ENCODE measurements around the gene AMBP.

Gene AMBP

GRCh38 chr9:114119242-114120191 is 41.4 kb upstream of the AMBP start:
- no peaks in the 10 kb centered on the region for H3K4me1 Mint-ChIP-seq (ENCODE audit: low read depth in 2 of 2)
- H3K27ac Mint-ChIP-seq, result no peak overlapping the region
- ATAC-seq (replicated peaks), result no peak
- no peak overlapping the region for H3K4me3 Mint-ChIP-seq
- DNase-seq, result no peak
- no peaks in the 10 kb centered on the region for H3K9me3 Mint-ChIP-seq
- no peaks in the 10 kb centered on the region for H3K36me3 Mint-ChIP-seq (ENCODE audit: insufficient read depth)
- H3K27me3 Mint-ChIP-seq, result peaks cover 25 to 39% of the 10 kb centered on the region in 2 donors

GRCh38 chr9:114117996-114118830 is 40.1 kb upstream of the AMBP start:
- Mint-ChIP-seq H3K4me3 (no peak overlapping the region), H3K27me3 (peaks cover 35 to 46% of the 10 kb centered on the region in 2 donors), H3K36me3 (ENCODE audit: insufficient read depth) (no peaks in the 10 kb centered on the region), H3K4me1 (ENCODE audit: low read depth in 2 of 2) (no peaks in the 10 kb centered on the region), H3K27ac (no peak overlapping the region), H3K9me3 (no peaks in the 10 kb centered on the region)
- DNase-seq, result no peak
- ATAC-seq (replicated peaks), result no peak

GRCh38 chr9:114117614-114117995 is 39.5 kb upstream of the AMBP start:
- Mint-ChIP-seq H3K9me3 (no peaks in the 10 kb centered on the region), H3K27ac (no peak overlapping the region), H3K36me3 (ENCODE audit: insufficient read depth) (peaks cover 3% of the 10 kb centered on the region), H3K4me1 (ENCODE audit: low read depth in 2 of 2) (no peaks in the 10 kb centered on the region), H3K27me3 (peaks cover 41 to 52% of the 10 kb centered on the region in 2 donors), H3K4me3 (no peak overlapping the region)
- no peak for ATAC-seq (replicated peaks)
- DNase-seq, result no peak

DNA sequence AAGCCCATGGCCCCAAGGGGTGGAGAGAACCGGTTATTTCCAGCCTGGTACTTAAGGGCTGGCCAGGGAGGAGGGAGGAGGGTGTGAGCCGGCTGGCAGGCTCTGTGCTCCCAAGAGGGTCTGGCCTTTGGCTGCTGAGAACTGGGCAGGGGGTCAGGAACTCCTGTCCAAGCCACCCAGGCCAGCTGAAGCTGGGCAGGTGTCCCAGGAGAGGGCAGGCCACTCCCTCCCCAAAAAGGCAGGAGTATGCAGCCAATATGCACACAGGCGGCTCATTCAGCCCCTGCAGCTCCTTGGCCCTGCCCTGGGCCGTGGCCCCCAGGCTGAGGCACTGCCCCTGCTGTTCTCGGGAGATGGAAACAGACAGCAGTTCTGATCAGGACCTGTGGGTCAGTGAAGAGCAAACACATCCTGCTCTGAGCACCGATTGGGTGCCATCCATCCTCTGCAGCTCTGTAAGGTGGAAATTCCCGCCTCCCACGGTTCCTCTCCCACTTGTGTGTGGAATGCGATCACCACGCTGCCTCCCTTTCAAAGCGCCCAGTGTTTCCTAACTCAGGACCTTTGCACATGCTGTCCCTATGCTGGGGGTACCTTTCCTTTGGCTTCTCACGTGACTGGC is 38.1 kb upstream of the AMBP start:
- no peaks in the 10 kb centered on the region for H3K9me3 Mint-ChIP-seq
- DNase-seq, result no peak
- ATAC-seq (replicated peaks), result no peak
- no peaks in the 10 kb centered on the region for H3K4me1 Mint-ChIP-seq (ENCODE audit: low read depth in 2 of 2)
- peaks cover 48 to 55% of the 10 kb centered on the region in 2 donors for H3K27me3 Mint-ChIP-seq
- H3K4me3 Mint-ChIP-seq, result no peak overlapping the region
- H3K36me3 Mint-ChIP-seq (ENCODE audit: insufficient read depth), result peaks cover 3% of the 10 kb centered on the region
- no peak overlapping the region for H3K27ac Mint-ChIP-seq

- H3K4me1 Mint-ChIP-seq (ENCODE audit: low read depth in 2 of 2), result no peaks in the 10 kb centered on the region
- no peak for DNase-seq
- ATAC-seq (replicated peaks), result no peak
- H3K27ac Mint-ChIP-seq, result no peak overlapping the region
- no peaks in the 10 kb centered on the region for H3K9me3 Mint-ChIP-seq
- H3K36me3 Mint-ChIP-seq (ENCODE audit: insufficient read depth), result peaks cover 3% of the 10 kb centered on the region
- H3K27me3 Mint-ChIP-seq, result peaks cover 51 to 55% of the 10 kb centered on the region in 2 donors
- H3K4me3 Mint-ChIP-seq, result no peak overlapping the region
Measured at GRCh38 chr9:114115654-114116125, 37.6 kb upstream of the AMBP start.

- peaks cover 51 to 55% of the 10 kb centered on the region in 2 donors for H3K27me3 Mint-ChIP-seq
- no peaks in the 10 kb centered on the region for H3K9me3 Mint-ChIP-seq
- H3K4me3 Mint-ChIP-seq, result no peak overlapping the region
- H3K27ac Mint-ChIP-seq, result no peak overlapping the region
- ATAC-seq (replicated peaks), result no peak
- peaks cover 3% of the 10 kb centered on the region for H3K36me3 Mint-ChIP-seq (ENCODE audit: insufficient read depth)
- no peak for DNase-seq
- H3K4me1 Mint-ChIP-seq (ENCODE audit: low read depth in 2 of 2), result no peaks in the 10 kb centered on the region
Measured at GRCh38 chr9:114114364-114114763, 36.3 kb upstream of the AMBP start.

GRCh38 chr9:114112778-114113584 is 34.9 kb upstream of the AMBP start:
- Mint-ChIP-seq H3K4me1 (ENCODE audit: low read depth in 2 of 2) (no peaks in the 10 kb centered on the region), H3K4me3 (no peak overlapping the region), H3K36me3 (ENCODE audit: insufficient read depth) (peaks cover 3% of the 10 kb centered on the region), H3K27ac (no peak overlapping the region), H3K9me3 (no peaks in the 10 kb centered on the region), H3K27me3 (peaks cover 41 to 55% of the 10 kb centered on the region in 2 donors)
- no peak for ATAC-seq (replicated peaks)
- no peak for DNase-seq

- H3K4me3 Mint-ChIP-seq, result no peak overlapping the region
- no peaks in the 10 kb centered on the region for H3K4me1 Mint-ChIP-seq (ENCODE audit: low read depth in 2 of 2)
- peaks cover 3% of the 10 kb centered on the region for H3K36me3 Mint-ChIP-seq (ENCODE audit: insufficient read depth)
- H3K27me3 Mint-ChIP-seq, result peaks cover 35 to 49% of the 10 kb centered on the region in 2 donors
- no peak for ATAC-seq (replicated peaks)
- H3K9me3 Mint-ChIP-seq, result no peaks in the 10 kb centered on the region
- no peak overlapping the region for H3K27ac Mint-ChIP-seq
- DNase-seq, result no peak
Measured at GRCh38 chr9:114112325-114112724, 34.2 kb upstream of the AMBP start.

- ATAC-seq (replicated peaks) (no peak), DNase-seq (no peak)
- H3K27ac Mint-ChIP-seq, result no peak overlapping the region
- H3K36me3 Mint-ChIP-seq (ENCODE audit: insufficient read depth), result peaks cover 3% of the 10 kb centered on the region
- H3K9me3 Mint-ChIP-seq, result no peaks in the 10 kb centered on the region
- H3K4me3 Mint-ChIP-seq, result no peak overlapping the region
- H3K4me1 Mint-ChIP-seq (ENCODE audit: low read depth in 2 of 2), result no peaks in the 10 kb centered on the region
- H3K27me3 Mint-ChIP-seq, result peaks cover 32 to 37% of the 10 kb centered on the region in 2 donors
Measured at GRCh38 chr9:114110180-114110579, 32.1 kb upstream of the AMBP start.

DNA sequence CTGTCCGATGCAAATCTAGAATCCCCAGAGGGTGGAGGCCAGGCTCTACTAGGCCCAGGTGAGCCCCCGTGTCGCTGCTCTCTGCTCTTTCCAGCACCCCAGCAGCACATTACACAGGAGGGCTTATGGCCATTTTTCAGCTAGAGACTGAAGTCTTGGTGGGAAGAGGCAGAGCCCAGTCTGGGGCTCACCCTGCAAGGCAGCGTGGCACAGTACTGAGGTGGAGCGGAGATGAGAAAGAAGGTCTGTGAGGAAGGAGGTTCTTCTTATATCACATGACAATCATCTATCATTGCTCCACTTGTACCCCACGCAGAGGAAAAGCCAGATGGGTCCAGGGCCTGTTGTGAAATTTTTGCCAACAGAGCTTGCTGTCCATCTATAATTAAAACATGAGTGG is 31.0 kb upstream of the AMBP start:
- peaks cover 29 to 31% of the 10 kb centered on the region in 2 donors for H3K27me3 Mint-ChIP-seq
- no peak for ATAC-seq (replicated peaks)

DNA sequence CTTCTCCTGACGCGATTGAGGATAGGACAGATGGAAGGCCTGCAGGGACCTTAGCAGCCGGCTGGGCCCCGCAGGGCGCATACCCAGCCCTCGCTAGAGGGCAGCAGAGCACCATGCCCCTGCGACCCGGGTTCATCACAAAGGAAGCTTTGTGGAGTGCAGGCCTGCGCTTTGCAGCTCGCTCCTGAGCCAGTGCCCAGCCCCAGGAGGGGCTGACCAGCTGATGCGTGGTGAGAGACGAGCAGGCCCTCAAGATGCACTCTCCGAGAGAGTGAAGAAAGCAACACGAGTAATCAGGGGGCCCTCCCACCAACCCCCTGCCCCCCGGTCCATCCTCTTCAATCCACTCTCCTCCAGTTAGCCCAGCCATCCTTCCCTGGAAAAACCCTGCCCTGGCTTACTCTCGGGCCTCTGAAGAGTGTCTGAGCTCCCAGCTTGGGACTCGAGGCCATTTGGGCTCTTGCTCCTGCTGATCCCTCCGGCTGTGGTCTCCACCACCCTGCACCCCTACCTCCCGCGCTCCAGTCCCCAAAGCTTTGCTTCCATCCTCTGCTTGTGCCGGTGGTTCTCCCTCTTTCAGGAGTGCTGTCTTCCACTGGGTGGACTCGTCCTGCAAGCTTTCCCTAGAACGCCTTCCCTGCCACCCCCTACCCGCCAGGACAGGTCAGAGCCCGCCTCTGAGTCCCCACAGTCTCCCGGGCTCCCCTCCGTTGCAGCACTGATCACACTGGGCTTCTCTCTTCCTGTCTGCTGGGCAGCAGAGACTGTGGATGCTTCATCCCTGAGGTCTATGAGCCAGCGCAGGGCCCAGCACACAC is 30.1 kb upstream of the AMBP start:
- ATAC-seq (replicated peaks), result peak; percentile 46
- Mint-ChIP-seq H3K9me3 (no peaks in the 10 kb centered on the region), H3K27ac (no peak overlapping the region), H3K27me3 (peaks cover 23 to 25% of the 10 kb centered on the region in 2 donors), H3K4me1 (ENCODE audit: low read depth in 2 of 2) (no peaks in the 10 kb centered on the region), H3K36me3 (ENCODE audit: insufficient read depth) (peaks cover 3% of the 10 kb centered on the region), H3K4me3 (no peak overlapping the region)
- peak; percentile 28 to 34 (median 31) for DNase-seq

More for the DNA sequence above, 31.0 kb upstream of the AMBP start:
- H3K4me1 Mint-ChIP-seq (ENCODE audit: low read depth in 2 of 2), result no peaks in the 10 kb centered on the region
- H3K4me3 Mint-ChIP-seq, result no peak overlapping the region
- no peak overlapping the region for H3K27ac Mint-ChIP-seq
- H3K36me3 Mint-ChIP-seq (ENCODE audit: insufficient read depth), result peaks cover 3% of the 10 kb centered on the region
- DNase-seq, result no peak
- H3K9me3 Mint-ChIP-seq, result no peaks in the 10 kb centered on the region

All from effector memory CD8-positive, alpha-beta T cell (primary cell).